Lower leg skin (tissue), 3 donors: ENCODE results near the gene DISC1.

Experiments used
- CTCF ChIP-seq, 3 donors: fragments of 450-650 bp; IDR thresholded peaks; one replicate each; pipeline ENCODE4 v1.5.1; 2016; ENCODE audit warnings: antibody characterized with exemption in 3 of 3, mild to moderate bottlenecking in 3 of 3, moderate library complexity in 2 of 3
- POLR2A ChIP-seq, 2 donors: fragments of 450-650 bp; IDR thresholded peaks; one replicate each; pipeline ENCODE4 v1.6.1; 2016 to 2017; ENCODE audit warnings: antibody characterized with exemption in 2 of 2, mild to moderate bottlenecking in 1 of 2, moderate library complexity in 1 of 2

GRCh38 chr1:231829332-231829731 is 202.7 kb downstream of the DISC1 start:
- TF ChIP-seq POLR2A (IDR thresholded peaks at IDR 0.05) (no peak), CTCF (IDR thresholded peaks at IDR 0.05) (no peak)
